Measurements from ENCODE around the gene AK1.

DNA sequence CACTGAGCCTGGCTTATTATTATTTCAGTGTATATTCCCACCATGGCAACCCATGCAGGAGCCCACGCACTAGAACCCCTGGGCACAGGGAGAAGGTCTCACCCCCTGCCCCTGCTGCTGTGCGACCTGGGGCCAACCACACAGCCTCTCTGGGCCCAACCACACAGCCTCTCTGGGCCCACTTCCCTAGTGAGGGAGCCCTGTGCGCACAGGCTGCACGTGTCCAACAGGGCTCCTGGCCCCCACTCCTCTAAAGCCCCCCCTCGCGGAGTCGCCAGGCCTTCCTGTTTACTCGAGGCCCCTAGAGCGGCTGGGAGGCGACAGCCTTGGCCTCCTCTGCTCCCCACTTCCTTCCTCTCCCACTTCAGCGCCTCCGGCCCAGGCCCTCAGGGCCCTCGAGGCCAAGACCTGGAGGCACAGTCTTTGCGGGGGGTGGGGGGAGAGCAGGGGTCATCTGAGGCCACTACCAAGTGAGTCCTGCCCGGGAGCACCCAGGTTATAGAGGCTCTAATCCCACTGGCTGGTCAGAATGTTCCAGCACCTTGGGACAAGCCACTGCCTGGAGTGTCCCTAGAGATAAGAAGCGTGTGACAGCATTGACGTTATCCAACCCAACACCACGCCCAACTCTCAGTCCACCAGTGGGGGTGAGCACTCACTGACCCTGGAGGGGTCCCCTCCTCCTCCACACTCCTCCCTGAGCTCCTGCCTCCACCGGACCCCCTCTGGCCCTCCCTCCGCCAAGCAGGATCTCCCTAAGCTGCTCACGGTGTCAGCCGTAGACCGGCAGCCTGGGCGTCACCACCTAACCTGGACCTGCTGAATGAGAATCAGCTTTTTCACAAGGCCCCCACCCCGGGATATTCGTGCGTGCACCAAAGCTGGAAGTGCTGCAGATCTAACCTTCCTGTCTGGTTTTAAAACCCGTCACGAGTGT, 15.1 kb downstream of the AK1 start:
- TF ChIP-seq TAF1 (IDR thresholded peaks at IDR 0.05; ENCODE audit: borderline replicate concordance, insufficient read depth, low read length): no peak
- TF ChIP-seq, protein P1, sequence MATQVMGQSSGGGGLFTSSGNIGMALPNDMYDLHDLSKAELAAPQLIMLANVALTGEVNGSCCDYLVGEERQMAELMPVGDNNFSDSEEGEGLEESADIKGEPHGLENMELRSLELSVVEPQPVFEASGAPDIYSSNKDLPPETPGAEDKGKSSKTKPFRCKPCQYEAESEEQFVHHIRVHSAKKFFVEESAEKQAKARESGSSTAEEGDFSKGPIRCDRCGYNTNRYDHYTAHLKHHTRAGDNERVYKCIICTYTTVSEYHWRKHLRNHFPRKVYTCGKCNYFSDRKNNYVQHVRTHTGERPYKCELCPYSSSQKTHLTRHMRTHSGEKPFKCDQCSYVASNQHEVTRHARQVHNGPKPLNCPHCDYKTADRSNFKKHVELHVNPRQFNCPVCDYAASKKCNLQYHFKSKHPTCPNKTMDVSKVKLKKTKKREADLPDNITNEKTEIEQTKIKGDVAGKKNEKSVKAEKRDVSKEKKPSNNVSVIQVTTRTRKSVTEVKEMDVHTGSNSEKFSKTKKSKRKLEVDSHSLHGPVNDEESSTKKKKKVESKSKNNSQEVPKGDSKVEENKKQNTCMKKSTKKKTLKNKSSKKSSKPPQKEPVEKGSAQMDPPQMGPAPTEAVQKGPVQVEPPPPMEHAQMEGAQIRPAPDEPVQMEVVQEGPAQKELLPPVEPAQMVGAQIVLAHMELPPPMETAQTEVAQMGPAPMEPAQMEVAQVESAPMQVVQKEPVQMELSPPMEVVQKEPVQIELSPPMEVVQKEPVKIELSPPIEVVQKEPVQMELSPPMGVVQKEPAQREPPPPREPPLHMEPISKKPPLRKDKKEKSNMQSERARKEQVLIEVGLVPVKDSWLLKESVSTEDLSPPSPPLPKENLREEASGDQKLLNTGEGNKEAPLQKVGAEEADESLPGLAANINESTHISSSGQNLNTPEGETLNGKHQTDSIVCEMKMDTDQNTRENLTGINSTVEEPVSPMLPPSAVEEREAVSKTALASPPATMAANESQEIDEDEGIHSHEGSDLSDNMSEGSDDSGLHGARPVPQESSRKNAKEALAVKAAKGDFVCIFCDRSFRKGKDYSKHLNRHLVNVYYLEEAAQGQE (IDR thresholded peaks at IDR 0.05; ENCODE audit: insufficient read depth in 1 of 2, low read depth in 2 of 2, low read length in 2 of 2): peak in 1 of 2 experiments; percentile 57; a peak in 1 of 4 replicates
